Esophagus squamous epithelium (tissue), 5 donors: ENCODE measurements around the gene MYH3. TPM values are rescaled to one million over a fixed set of nuclear protein-coding genes. Genes with fewer than 3 reads are reported as not detected.
"Not testable (repeated sequence)": the region's sequence is repeated elsewhere in the genome, so short reads cannot be mapped to it uniquely, and the experiment has no call there.

Experiments
- DNase-seq: peaks from one replicate; lab custom pipeline; 2025; lab: John Stamatoyannopoulos, UW
- H3K27ac ChIP-seq, 4 donors: fragments of 200-600 bp; sonication (generic); one replicate each; pipeline ENCODE4 v1.5.1; 2016 to 2019; ENCODE audit warnings: mild to moderate bottlenecking in 1 of 4
- H3K27me3 ChIP-seq, 4 donors: fragments of 200-600 bp; sonication (generic); 1 replicate in 3 of 4; 2 replicates in 1 of 4; pipeline versions ENCODE4 v1.5.1 to v1.6.0; 2017 to 2021; ENCODE audit warnings: antibody characterized with exemption in 1 of 4
- H3K36me3 ChIP-seq, 3 donors: fragments of 200-600 bp; sonication (generic); one replicate each; pipeline ENCODE4 v1.5.1; 2016 to 2019
- H3K4me1 ChIP-seq, 3 donors: fragments of 200-600 bp; sonication (generic); one replicate each; pipeline ENCODE4 v1.5.1; 2017 to 2019
- H3K4me3 ChIP-seq, 4 donors: fragments of 200-600 bp; sonication (generic); 1 replicate in 3 of 4; 2 replicates in 1 of 4; pipeline ENCODE4 v1.5.1; 2016 to 2019; ENCODE audit warnings: mild to moderate bottlenecking in 2 of 4, moderate library complexity in 1 of 4
- H3K9me3 ChIP-seq, 3 donors: fragments of 200-600 bp; sonication (generic); one replicate each; pipeline ENCODE4 v1.5.1; 2016 to 2019
- POLR2A ChIP-seq, 4 donors: fragments of 450-650 bp; IDR thresholded peaks; one replicate each; pipeline ENCODE4 v1.6.1; 2017; ENCODE audit warnings: antibody characterized with exemption in 4 of 4, mild to moderate bottlenecking in 4 of 4, moderate library complexity in 3 of 4
- WGBS, 2 donors: methylation state at CpG; one replicate each; pipeline ENCODE4 v1.1.5; 2018; 5-methylcytosine and 5-hydroxymethylcytosine counted together
- intact Hi-C: fragments of 100-400 bp; cut with DNase I; formaldehyde crosslinking; loops from one replicate; pipeline ENCODE4 v1.15.0; 2022
- total RNA-seq, 4 donors: library from RNA; depleted of rRNA; stranded (reverse); fragments of >200 nt; gene quantifications; one replicate each; pipeline ENCODE4 v1.1.0, GENCODE V29; 2016
- TF ChIP-seq, protein P1 (sequence below), 6 experiments: fragments of 450-650 bp in 4 of 6; fragments of 200-600 bp in 2 of 6; sonication (generic) in 2 of 6; IDR thresholded peaks; one replicate each; pipeline ENCODE4 v1.5.1; 2016 to 2019; ENCODE audit warnings: antibody characterized with exemption in 6 of 6, mild to moderate bottlenecking in 4 of 6, moderate library complexity in 4 of 6
- donor health status: DM: yes; HTN: yes; CAD: no.

MYH3 gene
- total RNA-seq, 4 donors from 2014 or later, result 0.64 to 1.6 (median 1.5) TPM; not detected in 1

DNA sequence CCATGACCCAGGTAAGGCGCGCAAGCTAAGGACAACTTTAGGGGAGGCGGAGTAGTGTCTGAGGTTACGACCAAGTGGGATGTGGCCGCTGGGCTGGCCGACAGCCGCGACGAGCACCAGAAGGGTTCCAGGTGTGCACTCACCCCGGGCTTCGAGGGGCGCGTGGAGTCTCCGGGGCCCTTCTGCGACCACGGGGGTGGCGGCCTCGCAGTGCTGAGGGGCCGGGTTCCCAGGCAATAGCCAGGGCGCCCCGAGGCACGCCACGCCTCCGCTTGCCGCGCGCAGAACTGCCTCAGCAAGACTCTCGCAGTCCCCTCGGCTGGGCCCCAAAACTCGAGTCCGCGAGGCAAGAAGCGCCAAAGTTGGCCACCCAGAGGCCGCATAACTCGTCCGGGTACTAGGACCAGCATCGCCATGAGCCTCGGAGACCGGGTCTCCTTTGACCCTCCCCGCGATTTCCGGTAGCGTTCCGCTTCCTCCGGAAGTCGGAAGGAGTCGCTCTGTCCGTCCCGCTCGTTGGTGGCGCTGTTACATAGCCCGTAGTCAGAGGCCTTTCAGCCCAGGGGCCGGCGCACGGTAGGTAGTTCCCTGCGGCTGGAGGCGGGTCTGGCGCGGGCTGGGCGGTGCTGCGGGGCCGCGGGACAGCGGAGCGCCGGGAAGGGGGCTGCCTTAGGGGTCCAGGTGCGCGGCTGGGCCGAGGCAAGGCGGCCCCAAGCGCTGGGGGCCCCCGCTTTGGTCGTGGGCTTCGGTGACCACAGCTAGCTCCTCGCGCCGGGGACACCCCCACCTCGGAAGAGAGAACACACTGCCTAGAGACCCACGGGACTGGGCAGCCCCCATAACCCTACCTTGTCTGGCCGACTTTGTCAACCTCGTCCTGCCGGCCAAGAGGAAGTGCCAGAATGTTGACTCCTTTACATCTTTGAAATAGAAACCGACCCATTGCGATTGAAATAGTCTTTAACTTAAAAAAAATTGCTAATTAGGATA is 40.3 kb upstream of the MYH3 start, which contains the start of the genes ADPRM and SCO1:
TSS of gene ADPRM (plus strand) at position 503 of the 990 bp plus-strand sequence. CDS start 7,333 bp downstream, outside the sequence.
TSS of gene SCO1 (minus strand) at position 442 of the 990 bp plus-strand sequence. CDS start at position 416, 26 bp downstream.
- Histone ChIP-seq H3K27me3 (no peaks in the 10 kb centered on the region), H3K27ac (peak within 1 kb of the TSS; percentile 94 to 98 (median 96)), H3K4me3 (peak within 1 kb of the TSS; percentile 83 to 97 (median 93)), H3K9me3 (no peaks in the 10 kb centered on the region), H3K4me1 (peaks cover 0 to 46% (median 19%) of the 10 kb centered on the region in 3 donors), H3K36me3 (peaks cover 0 to 29% (median 4%) of the 10 kb centered on the region in 3 donors)
- DNase-seq, result peak; percentile 69
- intact Hi-C loops, result no loop called here
- TF ChIP-seq, protein P1, sequence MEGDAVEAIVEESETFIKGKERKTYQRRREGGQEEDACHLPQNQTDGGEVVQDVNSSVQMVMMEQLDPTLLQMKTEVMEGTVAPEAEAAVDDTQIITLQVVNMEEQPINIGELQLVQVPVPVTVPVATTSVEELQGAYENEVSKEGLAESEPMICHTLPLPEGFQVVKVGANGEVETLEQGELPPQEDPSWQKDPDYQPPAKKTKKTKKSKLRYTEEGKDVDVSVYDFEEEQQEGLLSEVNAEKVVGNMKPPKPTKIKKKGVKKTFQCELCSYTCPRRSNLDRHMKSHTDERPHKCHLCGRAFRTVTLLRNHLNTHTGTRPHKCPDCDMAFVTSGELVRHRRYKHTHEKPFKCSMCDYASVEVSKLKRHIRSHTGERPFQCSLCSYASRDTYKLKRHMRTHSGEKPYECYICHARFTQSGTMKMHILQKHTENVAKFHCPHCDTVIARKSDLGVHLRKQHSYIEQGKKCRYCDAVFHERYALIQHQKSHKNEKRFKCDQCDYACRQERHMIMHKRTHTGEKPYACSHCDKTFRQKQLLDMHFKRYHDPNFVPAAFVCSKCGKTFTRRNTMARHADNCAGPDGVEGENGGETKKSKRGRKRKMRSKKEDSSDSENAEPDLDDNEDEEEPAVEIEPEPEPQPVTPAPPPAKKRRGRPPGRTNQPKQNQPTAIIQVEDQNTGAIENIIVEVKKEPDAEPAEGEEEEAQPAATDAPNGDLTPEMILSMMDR (IDR thresholded peaks at IDR 0.05), result peak in 4 of 6 experiments; percentile 29 to 60 (median 32)
- TF ChIP-seq POLR2A (IDR thresholded peaks at IDR 0.05), result peak in 3 of 4 donors; percentile 73 to 96 (median 89)
- WGBS, 2 donors, result 0 to 2% methylated on average over 9 to 11 of the region's 84 CpGs

DNA sequence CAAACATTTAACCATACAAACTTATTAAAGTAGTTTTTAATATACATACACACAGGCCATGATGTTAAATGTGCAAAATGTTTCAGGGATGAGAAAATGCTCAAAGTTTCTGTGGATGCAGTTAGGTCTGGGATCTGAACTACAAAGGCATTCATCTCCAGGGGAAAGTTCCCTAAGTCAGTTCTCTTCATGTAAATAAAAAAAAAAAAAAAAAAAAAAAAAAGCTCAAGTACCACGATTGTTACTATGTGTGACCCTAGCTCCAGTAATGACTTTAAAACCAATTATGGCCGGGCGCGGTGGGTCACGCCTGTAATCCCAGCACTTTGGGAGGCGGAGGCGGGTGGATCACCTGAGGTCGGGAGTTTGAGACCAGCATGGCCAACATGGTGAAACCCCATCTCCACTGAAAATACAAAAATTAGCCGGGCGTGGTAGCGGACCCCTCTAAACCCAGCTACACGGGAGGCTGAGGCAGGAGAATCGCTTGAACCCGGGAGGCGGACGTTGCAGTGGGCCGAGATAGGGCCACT is 38.8 kb upstream of the MYH3 start:
- H3K36me3 ChIP-seq, result peaks cover 7 to 44% (median 10%) of the 10 kb centered on the region in 3 donors
- intact Hi-C loops, H3K27ac ChIP-seq, H3K27me3 ChIP-seq, H3K9me3 ChIP-seq, DNase-seq: not testable (repeated sequence)
- 80 to 85% methylated on average over 14 to 15 of the region's 17 CpGs for WGBS, 2 donors
- peak overlapping the region in 3 of 4 donors; percentile 91 to 97 (median 95) for H3K4me3 ChIP-seq
- H3K4me1 ChIP-seq, result peaks cover 0 to 43% (median 19%) of the 10 kb centered on the region in 3 donors

DNA sequence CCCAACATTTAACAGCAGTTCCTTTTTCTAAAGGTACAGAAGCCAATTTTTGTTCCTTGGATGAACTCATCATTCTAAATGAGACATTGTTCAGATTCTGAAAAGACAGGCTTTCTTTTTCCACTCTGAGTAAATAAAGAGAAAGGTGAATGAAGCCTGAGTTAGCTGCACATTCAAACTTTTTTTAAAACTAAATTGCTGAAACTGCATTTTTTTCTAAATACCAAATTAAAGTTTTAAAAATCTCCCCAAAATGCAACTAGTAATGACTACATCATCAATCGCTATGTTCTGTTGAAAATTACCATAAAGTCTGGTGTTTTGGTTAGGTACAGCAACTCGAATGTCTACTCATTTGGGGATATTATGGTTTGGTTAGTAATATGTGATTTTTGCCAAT is 30.4 kb upstream of the MYH3 start:
- 78 to 80% methylated on average over 2 of the region's 2 CpGs for WGBS, 2 donors
- no peak overlapping the region for H3K4me3 ChIP-seq
- H3K27ac ChIP-seq, result no peak overlapping the region
- H3K36me3 ChIP-seq, result peaks cover 13 to 97% (median 21%) of the 10 kb centered on the region in 3 donors
- H3K27me3 ChIP-seq, result no peaks in the 10 kb centered on the region
- DNase-seq, result no peak
- no peaks in the 10 kb centered on the region for H3K4me1 ChIP-seq
- H3K9me3 ChIP-seq, result no peaks in the 10 kb centered on the region
- intact Hi-C loops, result no loop called here
- TF ChIP-seq, protein P1 (IDR thresholded peaks at IDR 0.05), result no peak
- no peak for TF ChIP-seq POLR2A (IDR thresholded peaks at IDR 0.05)

DNA sequence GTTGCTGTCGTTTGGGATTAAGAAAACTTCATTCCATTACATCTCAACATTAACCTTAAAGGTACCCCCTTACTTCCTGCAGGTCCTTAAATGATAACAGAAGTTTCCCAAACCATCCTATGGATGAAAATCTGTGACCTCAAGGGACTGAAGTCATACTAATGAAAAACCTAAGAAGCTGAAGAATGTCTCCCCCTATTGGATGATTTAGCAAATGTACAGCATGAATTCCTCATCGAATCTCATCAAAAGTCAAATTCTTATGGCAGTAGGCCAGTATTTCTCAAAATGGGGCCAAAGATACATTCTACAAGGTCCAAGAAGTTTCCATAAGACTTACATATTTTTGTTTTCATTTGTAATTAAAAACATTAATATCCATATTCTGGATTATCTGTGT is 26.7 kb upstream of the MYH3 start:
- H3K9me3 ChIP-seq, result no peaks in the 10 kb centered on the region
- no peaks in the 10 kb centered on the region for H3K27me3 ChIP-seq
- no peak for DNase-seq
- no peaks in the 10 kb centered on the region for H3K4me1 ChIP-seq
- no peak overlapping the region for H3K27ac ChIP-seq
- 55 to 84% methylated on average over 2 of the region's 2 CpGs for WGBS, 2 donors
- intact Hi-C loops, result no loop called here
- H3K4me3 ChIP-seq, result no peak overlapping the region
- peaks cover 0 to 97% (median 23%) of the 10 kb centered on the region in 3 donors for H3K36me3 ChIP-seq
- no peak for TF ChIP-seq POLR2A (IDR thresholded peaks at IDR 0.05)
- TF ChIP-seq, protein P1 (IDR thresholded peaks at IDR 0.05), result peak in 3 of 6 experiments; percentile 25 to 51 (median 27)

DNA sequence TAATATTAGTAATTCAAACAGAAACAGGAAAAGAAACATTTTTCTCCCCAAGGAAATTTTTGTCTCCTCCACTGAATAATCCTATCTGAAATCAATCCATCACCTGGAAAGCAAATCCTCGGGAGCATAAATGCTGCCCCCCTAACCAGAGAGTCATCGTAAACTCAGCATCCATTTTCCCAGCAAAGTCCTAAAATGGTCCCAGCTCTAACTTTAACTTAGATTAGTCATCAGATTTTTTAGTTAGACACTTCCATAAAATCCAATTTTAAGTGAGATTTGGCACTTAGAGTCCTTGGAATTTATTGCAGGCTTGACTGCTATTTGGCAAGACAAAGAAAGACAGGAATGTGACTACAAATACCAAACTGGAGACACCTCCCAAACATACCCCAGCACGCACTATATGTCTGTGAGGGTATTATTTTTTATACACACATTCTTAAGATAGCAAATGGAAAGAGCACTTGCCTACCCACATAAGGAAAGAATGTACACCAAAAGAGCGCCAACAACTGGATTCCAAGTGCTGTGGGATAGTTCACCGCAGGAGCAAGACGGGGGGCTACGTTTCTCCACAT is 24.8 kb upstream of the MYH3 start:
- H3K4me1 ChIP-seq, result no peaks in the 10 kb centered on the region
- peaks cover 0 to 99% (median 29%) of the 10 kb centered on the region in 3 donors for H3K36me3 ChIP-seq
- H3K27me3 ChIP-seq, result no peaks in the 10 kb centered on the region
- TF ChIP-seq, protein P1 (IDR thresholded peaks at IDR 0.05), result no peak
- no peak for TF ChIP-seq POLR2A (IDR thresholded peaks at IDR 0.05)
- DNase-seq, result no peak
- no peak overlapping the region for H3K27ac ChIP-seq
- no peak overlapping the region for H3K4me3 ChIP-seq
- WGBS, 2 donors, result 77 to 81% methylated on average over 7 of the region's 7 CpGs
- intact Hi-C loops, result no loop called here
- no peaks in the 10 kb centered on the region for H3K9me3 ChIP-seq
